DND-41 (cell line): ENCODE data around the gene ZFPM1.

ENCODE experiments used
- ATAC-seq: fragments of 200-7000 bp; cut with Tn5 transposase; 3 replicates; pipeline ENCODE4 v1.9.1; 2021; ENCODE audit warnings: low read depth; ENCODE audit not compliant: insufficient read depth
- DNase-seq: peaks from one replicate; pipeline ENCODE4 v3.0.0-alpha.2; 2020
- H2AFZ ChIP-seq: 2 replicates; pipeline ENCODE4 v1.6.0; 2012; ENCODE audit warnings: low read depth, low read length
- H3K27ac ChIP-seq: 2 replicates; pipeline ENCODE4 v1.5.1; 2012; ENCODE audit warnings: low read length, inconsistent platforms
- H3K27me3 ChIP-seq: fragments of 200-600 bp; sonication (generic); 2 replicates; pipeline ENCODE4 v1.6.0; 2012; ENCODE audit warnings: low read length, mild to moderate bottlenecking, inconsistent platforms; ENCODE audit not compliant: insufficient read depth, poor library complexity
- H3K36me3 ChIP-seq: 2 replicates; pipeline ENCODE4 v1.5.1; 2012; ENCODE audit warnings: low read length, inconsistent platforms; ENCODE audit not compliant: insufficient read depth
- H3K4me1 ChIP-seq: 2 replicates; pipeline ENCODE4 v1.5.1; 2012; ENCODE audit warnings: mild to moderate bottlenecking, low read length; ENCODE audit not compliant: insufficient read depth
- H3K4me2 ChIP-seq: 2 replicates; pipeline ENCODE4 v1.6.0; 2012; ENCODE audit warnings: mild to moderate bottlenecking, moderate library complexity, low read length, inconsistent platforms; ENCODE audit not compliant: insufficient read depth
- H3K4me3 ChIP-seq, 2 experiments: fragments of 200-600 bp in 1 of 2; shearing (Covaris generic) in 1 of 2; 2 replicates each; pipeline ENCODE4 v1.5.1; 2012 to 2016; ENCODE audit warnings: inconsistent platforms in 2 of 2, low read length in 2 of 2, mild to moderate bottlenecking in 2 of 2, low read depth in 1 of 2, moderate library complexity in 1 of 2
- H3K79me2 ChIP-seq: 2 replicates; pipeline ENCODE4 v1.6.0; 2012; ENCODE audit warnings: low read length, inconsistent platforms; ENCODE audit not compliant: insufficient read depth
- H3K9ac ChIP-seq: 2 replicates; pipeline ENCODE4 v1.6.0; 2012; ENCODE audit warnings: low read depth, mild to moderate bottlenecking, inconsistent platforms, low read length, moderate library complexity
- H3K9me3 ChIP-seq: 2 replicates; pipeline ENCODE4 v1.5.1; 2012; ENCODE audit warnings: low read length, moderate library complexity, mild to moderate bottlenecking, inconsistent platforms; ENCODE audit not compliant: insufficient read depth, severe bottlenecking
- H4K20me1 ChIP-seq: 2 replicates; pipeline ENCODE4 v1.6.0; 2012; ENCODE audit warnings: low read length; ENCODE audit not compliant: insufficient read depth
- CTCF ChIP-seq: IDR thresholded peaks from 2 replicates; pipeline ENCODE4 v1.5.1; 2012; ENCODE audit warnings: borderline replicate concordance, low read length, moderate library complexity, mild to moderate bottlenecking; ENCODE audit not compliant: poor library complexity, severe bottlenecking; ENCODE audit errors: extremely low read depth
- EZH2 ChIP-seq: IDR thresholded peaks from 3 replicates; pipeline ENCODE4 v1.6.1; 2012; ENCODE audit warnings: borderline replicate concordance, low read depth, mild to moderate bottlenecking, moderate library complexity, low read length, inconsistent platforms; ENCODE audit not compliant: severe bottlenecking

The ZFPM1 gene

GRCh38 chr16:88524973-88525662 lies 72.0 kb downstream of the ZFPM1 start:
- no peaks in the 10 kb centered on the region for H3K4me1 ChIP-seq

GRCh38 chr16:88525663-88525990 lies 72.5 kb downstream of the ZFPM1 start:
- Histone ChIP-seq H3K9me3 (no peaks in the 10 kb centered on the region), H3K9ac (no peak overlapping the region), H3K36me3 (no peaks in the 10 kb centered on the region), H3K4me1 (no peaks in the 10 kb centered on the region), H3K79me2 (no peaks in the 10 kb centered on the region), H3K4me2 (no peak overlapping the region), H3K27me3 (no peaks in the 10 kb centered on the region), H3K4me3 (no peak overlapping the region), H4K20me1 (peaks cover 5% of the 10 kb centered on the region; the same call in 1 of the 2 replicates), H2AFZ (no peak overlapping the region), H3K27ac (no peak overlapping the region)
- no peak for TF ChIP-seq EZH2
- no peak for TF ChIP-seq CTCF
- ATAC-seq, result no peak
- DNase-seq, result no peak

More at GRCh38 chr16:88524973-88525662, 72.0 kb downstream of the ZFPM1 start:
- TF ChIP-seq EZH2 (no peak), CTCF (no peak)
- no peak for DNase-seq
- H2AFZ ChIP-seq, result no peak overlapping the region
- no peak overlapping the region for H3K27ac ChIP-seq
- H3K36me3 ChIP-seq, result no peaks in the 10 kb centered on the region
- H3K4me2 ChIP-seq, result no peak overlapping the region
- ATAC-seq, result no peak
- H3K9me3 ChIP-seq, result no peaks in the 10 kb centered on the region
- H3K4me3 ChIP-seq, result no peak overlapping the region
- no peaks in the 10 kb centered on the region for H3K79me2 ChIP-seq
- H3K27me3 ChIP-seq, result no peaks in the 10 kb centered on the region
- no peak overlapping the region for H3K9ac ChIP-seq
- peaks cover 5% of the 10 kb centered on the region; the same call in 1 of the 2 replicates for H4K20me1 ChIP-seq

GRCh38 chr16:88526008-88526905 lies 73.2 kb downstream of the ZFPM1 start:
- Histone ChIP-seq H3K79me2 (no peaks in the 10 kb centered on the region), H3K27me3 (no peaks in the 10 kb centered on the region), H4K20me1 (peaks cover 5% of the 10 kb centered on the region; the same call in 1 of the 2 replicates), H3K9me3 (no peaks in the 10 kb centered on the region), H3K4me2 (no peak overlapping the region), H3K36me3 (no peaks in the 10 kb centered on the region), H3K4me3 (no peak overlapping the region), H2AFZ (no peak overlapping the region), H3K4me1 (no peaks in the 10 kb centered on the region), H3K27ac (no peak overlapping the region), H3K9ac (no peak overlapping the region)
- DNase-seq (no peak), ATAC-seq (no peak)
- TF ChIP-seq CTCF, result no peak
